GM12878 (cell line): ENCODE data around the gene PLAAT3. TPM values are rescaled to one million over a fixed set of nuclear protein-coding genes. Genes with fewer than 3 reads are reported as not detected.

ENCODE experiments used
- ATAC-seq: fragments of 200-7000 bp; cut with Tn5 transposase; 3 replicates; pipeline ENCODE4 v1.9.1; 2020; ENCODE audit warnings: mild to moderate bottlenecking, moderate library complexity
- BruUV-seq: library from RNA; stranded (reverse); fragments of 400-500 nt; replicated peaks from 2 replicates; lab custom pipeline; 2021; lab: Mats Ljungman, UMichigan
- CTCF ChIA-PET: fragments of 300-600 bp; sonication (Branson Sonifier 250); formaldehyde crosslinking; extraction: SDS; loops from one replicate; lab custom pipeline; 2021; ENCODE audit warnings: inconsistent platforms; lab: Yijun Ruan, JAX
- POLR2A ChIA-PET: fragments of 350-600 bp; formaldehyde crosslinking; extraction: SDS; loops from one replicate; lab custom pipeline; 2021; ENCODE audit warnings: inconsistent platforms; lab: Charles Lee
- RAD21 ChIA-PET: fragments of 300-600 bp; sonication (Branson Sonifier 250); formaldehyde crosslinking; loops from one replicate; lab custom pipeline; 2023; ENCODE audit warnings: antibody characterized with exemption; ENCODE audit not compliant: unreplicated experiment; lab: Charles Lee
- SMC1A ChIA-PET: fragments of 300-600 bp; sonication (Branson Sonifier 250); formaldehyde crosslinking; loops from one replicate; lab custom pipeline; 2023; ENCODE audit not compliant: unreplicated experiment, uncharacterized antibody; lab: Charles Lee
- DNase-seq: peaks from one replicate; pipeline ENCODE4 v3.0.0-alpha.2; 2011; ENCODE audit warnings: low read depth, low spot score
- FAIRE-seq: peaks from 3 replicates; lab custom pipeline; 2011; peaks lifted over from hg19 to GRCh38; lab: Jason Lieb, UNC
- H2AFZ ChIP-seq: 2 replicates; pipeline ENCODE4 v1.6.0; 2011; ENCODE audit warnings: low read depth, low read length, control low read depth; ENCODE audit not compliant: control insufficient read depth
- H3K27ac ChIP-seq: 2 replicates; pipeline ENCODE4 v1.5.1; 2011; ENCODE audit warnings: control low read depth; ENCODE audit not compliant: control insufficient read depth, insufficient read depth
- H3K27me3 ChIP-seq, 2 experiments: replicated peaks in 1 of 2; 2 replicates each; pipeline versions ENCODE4 v1.6.0 to v1.6.1; 2011; ENCODE audit warnings: low read length in 1 of 2; ENCODE audit not compliant: control insufficient read depth in 2 of 2, insufficient read depth in 2 of 2
- H3K36me3 ChIP-seq, 2 experiments: 2 replicates each; pipeline ENCODE4 v1.5.1; 2011; ENCODE audit warnings: low read length in 1 of 2; ENCODE audit not compliant: control insufficient read depth in 2 of 2, insufficient read depth in 2 of 2
- H3K4me1 ChIP-seq: 2 replicates; pipeline ENCODE4 v1.6.1; 2011; ENCODE audit warnings: mild to moderate bottlenecking, low read length, moderate library complexity, mixed read lengths; ENCODE audit not compliant: control insufficient read depth, insufficient read depth
- H3K4me2 ChIP-seq: 2 replicates; pipeline ENCODE4 v1.6.0; 2011; ENCODE audit warnings: control low read depth; ENCODE audit not compliant: control insufficient read depth, insufficient read depth
- H3K4me3 ChIP-seq: fragments of 200-600 bp; sonication (generic); 2 replicates; pipeline ENCODE4 v1.5.1; 2016
- H3K79me2 ChIP-seq: 2 replicates; pipeline ENCODE4 v1.6.0; 2011; ENCODE audit warnings: low read length; ENCODE audit not compliant: control insufficient read depth, insufficient read depth
- H3K9ac ChIP-seq: 2 replicates; pipeline ENCODE4 v1.8.0; 2011; ENCODE audit warnings: low read length, control low read depth, mixed read lengths; ENCODE audit not compliant: control insufficient read depth, insufficient read depth
- H3K9me3 ChIP-seq: replicated peaks from 3 replicates; pipeline ENCODE4 v1.5.1; 2011; ENCODE audit warnings: mild to moderate bottlenecking, low read length; ENCODE audit not compliant: control insufficient read depth, insufficient read depth
- H4K20me1 ChIP-seq: 2 replicates; pipeline ENCODE4 v1.6.0; 2011; ENCODE audit not compliant: control insufficient read depth, insufficient read depth
- ATF7 ChIP-seq: fragments of 450-650 bp; IDR thresholded peaks from 2 replicates; pipeline ENCODE4 v1.6.1; 2016; ENCODE audit warnings: low read depth, mild to moderate bottlenecking
- HDGF ChIP-seq: fragments of 450-650 bp; IDR thresholded peaks from 2 replicates; pipeline ENCODE4 v1.6.1; 2016; ENCODE audit warnings: antibody characterized with exemption
- KLF5 ChIP-seq: fragments of 450-650 bp; IDR thresholded peaks from 2 replicates; pipeline ENCODE4 v1.6.1; 2014; ENCODE audit warnings: mild to moderate bottlenecking; ENCODE audit not compliant: partially characterized antibody
- MYB ChIP-seq: fragments of 150-350 bp; IDR thresholded peaks from 2 replicates; pipeline ENCODE4 v1.6.1; 2014; ENCODE audit warnings: mild to moderate bottlenecking, low read depth, low read length, borderline replicate concordance
- RAD21 ChIP-seq: IDR thresholded peaks from 2 replicates; pipeline ENCODE4 v1.6.1; 2011; ENCODE audit warnings: mild to moderate bottlenecking, low read depth, low read length, moderate library complexity; ENCODE audit not compliant: insufficient read depth
- REST ChIP-seq: IDR thresholded peaks from 2 replicates; pipeline ENCODE4 v1.6.1; 2012; ENCODE audit warnings: mild to moderate bottlenecking, low read depth, low read length
- SMC3 ChIP-seq: IDR thresholded peaks from 2 replicates; pipeline ENCODE4 v1.6.1; 2011; ENCODE audit warnings: low read length, improper control_type of control experiment, borderline replicate concordance
- WGBS: methylation state at CpG from one replicate; pipeline ENCODE4 v1.1.6; 2016; ENCODE audit warnings: low lambda C conversion rate; ENCODE audit not compliant: insufficient replicate concordance, insufficient coverage; ENCODE audit errors: missing lambda C conversion rate; 5-methylcytosine and 5-hydroxymethylcytosine counted together
- in situ Hi-C: fragments of 300-500 bp; cut with MboI; formaldehyde crosslinking; loops from 9 replicates; pipeline ENCODE4 v1.14.3; 2018; ENCODE audit warnings: mixed read lengths
- intact Hi-C: fragments of 100-400 bp; cut with micrococcal nuclease; formaldehyde crosslinking; loops from one replicate; pipeline ENCODE4 v1.14.2; 2022; ENCODE audit not compliant: unreplicated experiment
- polyA plus RNA-seq, 11 experiments: library from polyadenylated mRNA; depleted of rRNA in 4 of 11; unstranded in 6 of 11; stranded (reverse) in 5 of 11; fragments of >200 nt; fragmentation: Nextera tagmentation in 4 of 11; fragmentation: Illumina TruSeq in 1 of 11; extraction: Ambion mirVana in 4 of 11; extraction: Trizol in 1 of 11; gene quantifications; 1 replicate in 1 of 11; 2 replicates in 10 of 11; pipeline versions ENCODE4 v1.2.1 to v1.2.3, GENCODE V29; 2011 to 2016; ENCODE audit warnings: inconsistent platforms in 2 of 11, missing spikeins in 2 of 11, low read depth in 1 of 11
- total RNA-seq, 4 experiments: library from RNA; depleted of rRNA in 3 of 4; stranded (reverse); fragments of >200 nt in 3 of 4; fragmentation: Illumina TruSeq in 1 of 4; extraction: Trizol in 1 of 4; gene quantifications; 2 replicates each; pipeline versions ENCODE4 v1.2.1 to v1.2.3, GENCODE V29; 2013 to 2021
- TF ChIP-seq, protein P1 (sequence below), 3 experiments: IDR thresholded peaks in 2 of 3; conservative IDR thresholded peaks in 1 of 3; 2 replicates each; pipeline ENCODE4 v1.5.1; 2011; ENCODE audit warnings: low read depth in 3 of 3, low read length in 3 of 3, mild to moderate bottlenecking in 3 of 3, control low read depth in 2 of 3, moderate library complexity in 2 of 3, inconsistent platforms in 1 of 3, mixed read lengths in 1 of 3; ENCODE audit not compliant: control insufficient read depth in 2 of 3, insufficient read depth in 1 of 3; ENCODE audit errors: extremely low read depth in 1 of 3

PLAAT3 gene
- total and polyA plus RNA-seq, 10 of the 15 experiments (the other 5 are each of a cell fraction or from before 2014, with no cell fraction given): 4.8 to 37.0 (median 14.8) TPM

DNA sequence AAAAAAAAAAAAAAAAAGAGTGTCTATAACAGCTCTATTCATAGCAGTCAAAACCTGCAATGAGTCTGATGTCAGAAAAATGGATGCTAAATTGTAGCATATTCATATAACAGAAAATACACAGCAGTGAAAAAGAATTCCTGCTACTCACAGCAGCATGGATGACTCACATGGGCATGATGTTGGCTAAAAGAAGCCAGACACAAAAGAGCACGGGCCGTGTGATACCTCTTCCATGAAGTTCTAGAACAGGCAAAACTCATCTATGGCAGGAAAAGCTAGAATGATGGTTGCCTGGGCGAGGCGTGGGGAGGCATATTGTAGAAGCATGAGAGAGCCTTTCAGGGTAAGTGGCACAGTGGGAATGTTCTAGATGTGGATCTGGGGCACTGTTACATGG lies 18.9 kb downstream of the PLAAT3 start:
- TF ChIP-seq HDGF: no peak
- WGBS: 62% methylated on average over 4 of the region's 4 CpGs
- Histone ChIP-seq H3K4me3 (no peak overlapping the region), H2AFZ (no peak overlapping the region), H3K36me3 (no peaks in the 10 kb centered on the region; a peak in 1 of 4 replicates), H3K79me2 (no peaks in the 10 kb centered on the region), H3K9me3 (no peaks in the 10 kb centered on the region), H3K9ac (no peak overlapping the region), H3K27me3 (no peaks in the 10 kb centered on the region), H4K20me1 (no peaks in the 10 kb centered on the region), H3K4me1 (no peaks in the 10 kb centered on the region), H3K27ac (no peak overlapping the region), H3K4me2 (no peak overlapping the region)
- CTCF ChIA-PET: interaction anchor here (4.6 kb wide), 1 partner anchor 41 kb away, joined by 22 read pairs; no protein-coding TSS in a partner anchor
- FAIRE-seq (no peak), DNase-seq (no peak), ATAC-seq (no peak)
- intact Hi-C loops (no loop called here), in situ Hi-C loops (no loop called here)
- no TSS peak for BruUV-seq
- POLR2A ChIA-PET: interaction anchor here (0.6 kb wide), 1 partner anchor 49 kb away, joined by 6 read pairs; no protein-coding TSS in a partner anchor
- RAD21 ChIA-PET: no interaction called here
- SMC1A ChIA-PET: interaction anchor here (1.1 to 1.5 kb wide), 2 partner anchors 42 to 143 kb away, joined by 3 to 4 read pairs; no protein-coding TSS in a partner anchor

DNA sequence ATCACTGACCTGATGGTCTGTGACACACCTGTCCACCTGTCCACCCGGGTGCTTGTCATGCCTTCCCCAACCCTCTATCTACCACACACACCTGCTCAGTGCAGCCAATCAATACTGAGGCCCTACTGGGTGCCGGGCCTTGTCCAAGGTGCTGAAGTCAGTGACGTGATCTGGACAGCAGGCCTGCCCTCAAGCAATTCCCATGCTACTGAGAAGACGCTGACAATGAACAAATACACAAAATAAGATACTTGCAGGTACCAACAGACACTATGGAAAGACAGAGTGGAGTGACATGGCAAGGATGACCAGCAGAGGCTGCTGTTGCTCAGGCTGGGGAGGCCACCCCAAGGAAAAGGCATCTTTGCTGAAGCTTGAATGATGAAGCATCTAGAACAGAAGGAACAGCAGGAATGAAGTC lies 21.2 kb downstream of the PLAAT3 start:
- intact Hi-C loops (loop anchor here (2.0 to 5.0 kb wide), 2 partner anchors 44 to 144 kb away; no protein-coding TSS in a partner anchor), in situ Hi-C loops (no loop called here)
- ChIA-PET SMC1A (interaction anchor here (1.1 to 3.3 kb wide), 5 partner anchors 9 to 113 kb away, joined by 3 to 19 read pairs (median 4); no protein-coding TSS in a partner anchor), CTCF (interaction anchor here (1.1 to 4.6 kb wide), 6 partner anchors 11 to 145 kb away, joined by 3 to 22 read pairs (median 4); no protein-coding TSS in a partner anchor), POLR2A (interaction anchor here (0.5 kb wide), 1 partner anchor 42 kb away, joined by 3 read pairs; no protein-coding TSS in a partner anchor), RAD21 (interaction anchor here (1.0 kb wide), 1 partner anchor 43 kb away, joined by 3 read pairs; no protein-coding TSS in a partner anchor)
- no peaks in the 10 kb centered on the region for H3K27me3 ChIP-seq
- no peak overlapping the region for H3K4me3 ChIP-seq
- H3K4me1 ChIP-seq: no peaks in the 10 kb centered on the region
- H3K4me2 ChIP-seq: no peak overlapping the region
- H4K20me1 ChIP-seq: no peaks in the 10 kb centered on the region
- no peaks in the 10 kb centered on the region for H3K79me2 ChIP-seq
- H2AFZ ChIP-seq: no peak overlapping the region
- TF ChIP-seq MYB (no peak), RAD21 (peak; percentile 70), REST (peak; percentile 77), KLF5 (no peak), ATF7 (no peak), SMC3 (peak; percentile 67)
- TF ChIP-seq, protein P1, sequence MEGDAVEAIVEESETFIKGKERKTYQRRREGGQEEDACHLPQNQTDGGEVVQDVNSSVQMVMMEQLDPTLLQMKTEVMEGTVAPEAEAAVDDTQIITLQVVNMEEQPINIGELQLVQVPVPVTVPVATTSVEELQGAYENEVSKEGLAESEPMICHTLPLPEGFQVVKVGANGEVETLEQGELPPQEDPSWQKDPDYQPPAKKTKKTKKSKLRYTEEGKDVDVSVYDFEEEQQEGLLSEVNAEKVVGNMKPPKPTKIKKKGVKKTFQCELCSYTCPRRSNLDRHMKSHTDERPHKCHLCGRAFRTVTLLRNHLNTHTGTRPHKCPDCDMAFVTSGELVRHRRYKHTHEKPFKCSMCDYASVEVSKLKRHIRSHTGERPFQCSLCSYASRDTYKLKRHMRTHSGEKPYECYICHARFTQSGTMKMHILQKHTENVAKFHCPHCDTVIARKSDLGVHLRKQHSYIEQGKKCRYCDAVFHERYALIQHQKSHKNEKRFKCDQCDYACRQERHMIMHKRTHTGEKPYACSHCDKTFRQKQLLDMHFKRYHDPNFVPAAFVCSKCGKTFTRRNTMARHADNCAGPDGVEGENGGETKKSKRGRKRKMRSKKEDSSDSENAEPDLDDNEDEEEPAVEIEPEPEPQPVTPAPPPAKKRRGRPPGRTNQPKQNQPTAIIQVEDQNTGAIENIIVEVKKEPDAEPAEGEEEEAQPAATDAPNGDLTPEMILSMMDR (IDR thresholded peaks at IDR 0.05 in 2 of 3, conservative IDR thresholded peaks at IDR 0.05 in 1 of 3; ENCODE audit: control insufficient read depth in 2 of 3, extremely low read depth in 1 of 3, insufficient read depth in 1 of 3, low read depth in 3 of 3, low read length in 3 of 3): peak; percentile 66 to 79 (median 75)
- ATAC-seq (peak; percentile 69), FAIRE-seq (no peak), DNase-seq (no peak)
- no peaks in the 10 kb centered on the region for H3K9me3 ChIP-seq
- 28% methylated on average over 4 of the region's 4 CpGs for WGBS
- H3K27ac ChIP-seq: no peak overlapping the region
- no TSS peak for BruUV-seq
- H3K36me3 ChIP-seq: no peaks in the 10 kb centered on the region; a peak in 1 of 4 replicates
- H3K9ac ChIP-seq: no peak overlapping the region
